Measurements from ENCODE around the gene ALDOB.

Gene ALDOB

GRCh38 chr9:101453776-101454570 lies 18.4 kb upstream of the ALDOB start:
- no peak for DNase-seq

- no peak for DNase-seq
Observed at GRCh38 chr9:101451498-101451897, 15.9 kb upstream of the ALDOB start.

GRCh38 chr9:101450931-101451330 lies 15.4 kb upstream of the ALDOB start:
- DNase-seq: no peak

GRCh38 chr9:101449071-101449721 lies 13.6 kb upstream of the ALDOB start:
- DNase-seq: peak; percentile 10

- no peak for DNase-seq
Observed at GRCh38 chr9:101448680-101449070, 13.1 kb upstream of the ALDOB start.

GRCh38 chr9:101446732-101447131 lies 11.2 kb upstream of the ALDOB start:
- no peak for DNase-seq

GRCh38 chr9:101445353-101446029 lies 9.9 kb upstream of the ALDOB start:
- no peak for DNase-seq

GRCh38 chr9:101443364-101443771 lies 7.8 kb upstream of the ALDOB start:
- peak; percentile 98 for DNase-seq

- DNase-seq: no peak
Observed at GRCh38 chr9:101442736-101443135, 7.2 kb upstream of the ALDOB start.

GRCh38 chr9:101442318-101442717 lies 6.7 kb upstream of the ALDOB start:
- DNase-seq: no peak

GRCh38 chr9:101440714-101441230 lies 5.2 kb upstream of the ALDOB start:
- no peak for DNase-seq

- no peak for DNase-seq
Observed at GRCh38 chr9:101438523-101438922, 2.9 kb upstream of the ALDOB start.

- no peak for DNase-seq
Observed at GRCh38 chr9:101437806-101438232, 2.2 kb upstream of the ALDOB start.

- no peak for DNase-seq
Observed at GRCh38 chr9:101434998-101435397, 576 bp downstream of the ALDOB start.

- no peak for DNase-seq
Observed at GRCh38 chr9:101433229-101433628, 2.3 kb downstream of the ALDOB start.

- no peak for DNase-seq
Observed at GRCh38 chr9:101432740-101433139, 2.8 kb downstream of the ALDOB start.

GRCh38 chr9:101432171-101432570 lies 3.4 kb downstream of the ALDOB start:
- DNase-seq: no peak

GRCh38 chr9:101429736-101430135 lies 5.8 kb downstream of the ALDOB start:
- DNase-seq: no peak

GRCh38 chr9:101428909-101429308 lies 6.7 kb downstream of the ALDOB start:
- DNase-seq: no peak

- DNase-seq: no peak
Observed at GRCh38 chr9:101427957-101428655, 7.5 kb downstream of the ALDOB start.

- no peak for DNase-seq
Observed at GRCh38 chr9:101427358-101427757, 8.2 kb downstream of the ALDOB start.

- no peak for DNase-seq
Observed at GRCh38 chr9:101421653-101422065, 13.9 kb downstream of the ALDOB start.

GRCh38 chr9:101419863-101420262 lies 15.7 kb downstream of the ALDOB start:
- no peak for DNase-seq

Measured in NCI-H2171 treated with DMSO at 0.1 percent for 48 hours (cell line).